GM19351 (cell line): Measurements from ENCODE around the gene TCF4.
A peak's percentile ranks its signal among the peaks of the same experiment; 100 is the strongest.

Source experiments
- ATAC-seq: cut with Tn5 transposase; IDR thresholded peaks from one replicate; pipeline ENCODE4 v1.9.1; 2021; ENCODE audit warnings: mild to moderate bottlenecking, moderate library complexity; ENCODE audit not compliant: unreplicated experiment

Gene TCF4

DNA sequence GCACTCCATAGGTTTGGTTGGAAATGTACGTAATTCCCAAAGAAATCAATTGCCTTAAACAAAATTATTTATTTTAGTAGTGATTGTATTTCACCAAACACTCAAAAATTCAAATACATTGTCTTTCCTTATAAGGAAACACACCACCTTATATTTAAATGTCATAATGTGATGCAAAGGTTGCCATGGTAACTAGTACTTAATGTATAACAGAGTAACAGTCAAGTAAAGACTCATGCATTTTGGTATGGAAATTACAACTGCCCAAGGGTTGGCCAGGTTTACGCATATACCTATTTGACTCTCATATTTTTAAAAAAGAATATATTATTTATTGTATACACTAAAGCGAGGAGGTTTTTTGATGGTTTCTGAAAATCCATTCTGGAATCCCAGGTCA, 231.2 kb downstream of the TCF4 start:
- no peak for ATAC-seq

GRCh38 chr18:55355223-55355622, 232.8 kb downstream of the TCF4 start:
- ATAC-seq = no peak

DNA sequence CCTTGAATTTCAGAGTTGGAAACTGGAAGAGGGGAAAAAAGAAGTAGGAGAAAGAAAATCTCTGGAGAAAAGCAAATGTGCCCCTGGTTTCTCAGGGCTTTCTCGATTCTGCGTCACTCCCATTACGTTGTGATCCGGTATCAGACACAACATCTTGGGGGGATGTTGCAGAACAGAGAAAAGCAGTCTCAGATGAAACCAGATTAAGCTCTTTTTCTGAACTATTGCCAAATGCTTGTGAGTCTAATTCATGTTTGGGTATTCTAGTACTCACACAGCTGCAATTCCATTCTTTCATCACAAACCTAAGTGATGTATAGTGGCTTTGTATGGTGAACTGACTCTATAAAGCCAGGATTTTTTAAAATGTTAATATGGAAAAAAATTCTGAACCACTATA, 233.2 kb downstream of the TCF4 start:
- ATAC-seq = no peak

- ATAC-seq = no peak
Measured at GRCh38 chr18:55353806-55354205, 234.2 kb downstream of the TCF4 start.

DNA sequence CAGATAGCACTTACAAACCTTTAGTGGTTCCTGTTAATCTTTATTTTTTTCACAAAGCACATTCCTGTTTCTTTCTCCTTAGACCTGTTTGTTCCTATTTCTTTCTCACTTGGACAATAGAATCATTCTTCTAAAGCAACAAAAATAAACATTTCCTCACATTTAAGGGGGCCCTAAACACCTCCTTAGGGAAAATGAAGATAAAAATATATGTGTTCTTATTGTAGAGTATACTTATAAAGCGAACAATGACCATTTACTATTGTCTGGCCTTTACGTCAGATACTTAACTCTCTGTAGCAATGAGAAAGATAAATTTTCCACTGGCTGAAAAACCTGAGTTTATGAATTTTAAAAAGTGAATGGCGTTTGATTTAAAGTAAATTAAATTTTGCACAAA, 234.6 kb downstream of the TCF4 start:
- ATAC-seq = no peak

DNA sequence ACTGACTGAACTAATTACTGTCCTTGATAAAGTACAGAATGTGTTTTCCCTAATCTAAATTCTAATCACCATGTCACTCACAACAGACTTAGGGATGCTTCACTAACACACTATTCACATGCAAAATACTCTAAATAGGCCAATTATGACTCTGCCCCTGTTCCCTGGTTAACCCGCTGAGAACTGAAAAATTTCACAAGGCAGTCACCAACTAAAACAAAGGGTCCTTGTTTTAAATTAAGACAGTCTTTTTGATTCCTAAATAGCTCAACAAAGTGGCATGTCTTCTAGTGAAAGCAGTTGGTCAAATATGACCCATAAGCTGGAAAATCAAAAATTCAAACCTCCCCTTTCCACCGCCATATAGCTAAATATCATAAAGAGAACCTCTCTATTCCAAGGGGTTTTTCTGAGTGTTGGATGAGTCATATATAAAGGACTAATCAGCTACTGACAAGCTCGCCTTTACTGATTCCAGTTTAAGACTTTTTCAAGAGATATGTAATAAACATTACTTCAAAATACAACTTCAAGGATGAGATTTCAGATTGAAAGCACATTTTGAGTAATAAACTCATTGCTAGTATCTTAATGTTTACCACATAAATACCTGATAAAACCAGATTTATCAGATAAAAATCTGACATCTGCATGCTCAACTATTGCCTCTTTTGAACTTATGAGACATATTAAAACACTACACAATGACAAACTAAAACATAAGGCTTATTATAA, 235.8 kb downstream of the TCF4 start:
- peak; percentile 84 for ATAC-seq

GRCh38 chr18:55351241-55351691, 236.7 kb downstream of the TCF4 start:
- ATAC-seq = no peak

DNA sequence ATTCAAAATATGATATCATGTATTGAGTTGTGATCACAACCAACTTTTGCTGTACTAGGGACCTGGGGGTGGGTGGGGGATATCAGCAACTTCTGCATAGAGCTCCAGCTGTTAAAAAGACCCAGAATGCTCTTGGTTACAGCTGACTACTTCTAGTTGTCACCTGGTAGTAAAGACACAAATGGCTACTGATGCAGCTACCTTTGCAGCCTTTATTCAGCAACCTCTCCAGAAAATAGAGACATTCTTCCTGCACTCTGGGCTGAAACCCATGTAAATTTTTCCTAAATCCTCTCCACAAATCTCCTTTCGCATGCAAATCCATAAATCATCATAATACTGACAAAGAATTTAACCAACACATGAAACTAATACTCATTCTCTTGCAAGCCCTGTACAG, 238.3 kb downstream of the TCF4 start:
- no peak for ATAC-seq

- no peak for ATAC-seq
Measured at GRCh38 chr18:55346961-55347740, 240.8 kb downstream of the TCF4 start.

- no peak for ATAC-seq
Measured at GRCh38 chr18:55346387-55346786, 241.6 kb downstream of the TCF4 start.

- ATAC-seq = no peak
Measured at GRCh38 chr18:55345103-55345950, 242.7 kb downstream of the TCF4 start.

DNA sequence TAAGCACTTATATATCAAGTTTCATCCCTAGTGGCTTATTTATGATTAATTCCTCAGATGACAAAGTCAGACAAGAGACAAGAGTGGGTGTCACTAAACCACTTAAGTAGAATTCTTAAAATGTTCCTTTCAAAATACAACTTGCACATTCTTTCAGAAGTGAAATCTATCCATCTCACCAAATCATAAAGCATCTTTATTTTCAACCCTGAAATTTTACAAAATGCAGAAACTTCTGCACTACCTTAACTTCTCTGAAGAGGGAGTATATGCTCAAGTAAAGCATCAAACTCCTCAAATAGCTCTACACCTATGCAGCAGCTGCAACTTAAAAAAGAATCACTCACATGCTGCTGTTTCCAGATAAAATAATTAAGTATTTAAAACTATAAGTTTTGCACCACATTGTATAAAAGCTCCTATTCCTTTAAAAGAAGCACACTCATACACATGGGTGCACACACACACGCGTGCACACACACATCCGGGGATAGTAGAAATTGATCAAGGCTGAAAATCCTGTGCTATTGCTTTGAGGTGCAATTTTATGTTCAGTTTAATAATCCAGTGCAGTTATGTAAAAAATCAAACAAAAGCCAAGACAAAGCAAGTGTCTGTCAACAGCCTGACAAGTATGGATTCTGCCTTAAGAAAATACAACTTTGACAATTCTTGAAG, 244.5 kb downstream of the TCF4 start:
- peak; percentile 87 for ATAC-seq

GRCh38 chr18:55340998-55341397, 247.0 kb downstream of the TCF4 start:
- ATAC-seq = no peak

- ATAC-seq = no peak
Measured at GRCh38 chr18:55339990-55340389, 248.0 kb downstream of the TCF4 start.

GRCh38 chr18:55338978-55339650, 248.9 kb downstream of the TCF4 start:
- no peak for ATAC-seq

DNA sequence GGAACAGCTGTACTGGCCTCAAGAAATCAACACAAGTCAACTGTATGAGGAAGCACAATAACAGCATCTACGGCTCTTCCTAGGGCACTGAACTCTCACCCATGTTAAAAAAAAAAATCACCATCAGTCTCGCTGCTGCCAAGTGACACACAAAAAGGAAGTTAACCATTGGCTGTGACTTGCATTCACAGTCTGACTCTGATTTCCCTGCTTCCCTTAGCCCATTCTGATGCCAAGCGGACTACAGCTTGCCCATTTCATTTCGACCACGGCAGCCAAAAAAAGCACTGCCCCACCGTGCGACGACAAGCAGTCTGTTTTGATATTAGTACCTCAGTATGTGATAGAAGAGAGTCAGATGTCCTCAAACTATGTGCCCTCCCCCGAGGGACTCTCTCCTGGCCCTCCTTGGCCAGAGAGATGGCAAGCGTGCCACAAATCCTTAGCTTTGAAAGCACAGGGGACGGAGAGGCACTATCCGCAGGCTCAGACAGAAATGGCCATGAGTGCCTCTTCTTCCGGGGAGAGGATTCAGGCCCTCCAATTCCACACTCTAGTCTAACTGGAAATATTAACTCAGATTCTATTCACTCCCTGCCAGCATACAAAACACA, 250.0 kb downstream of the TCF4 start:
- no peak for ATAC-seq

GRCh38 chr18:55337138-55337537, 250.9 kb downstream of the TCF4 start:
- no peak for ATAC-seq

GRCh38 chr18:55336438-55337100, 251.4 kb downstream of the TCF4 start:
- no peak for ATAC-seq

GRCh38 chr18:55334875-55335274, 253.1 kb downstream of the TCF4 start:
- no peak for ATAC-seq
